Measurements from ENCODE around the gene ZNF366.

ZNF366 gene, protein sequence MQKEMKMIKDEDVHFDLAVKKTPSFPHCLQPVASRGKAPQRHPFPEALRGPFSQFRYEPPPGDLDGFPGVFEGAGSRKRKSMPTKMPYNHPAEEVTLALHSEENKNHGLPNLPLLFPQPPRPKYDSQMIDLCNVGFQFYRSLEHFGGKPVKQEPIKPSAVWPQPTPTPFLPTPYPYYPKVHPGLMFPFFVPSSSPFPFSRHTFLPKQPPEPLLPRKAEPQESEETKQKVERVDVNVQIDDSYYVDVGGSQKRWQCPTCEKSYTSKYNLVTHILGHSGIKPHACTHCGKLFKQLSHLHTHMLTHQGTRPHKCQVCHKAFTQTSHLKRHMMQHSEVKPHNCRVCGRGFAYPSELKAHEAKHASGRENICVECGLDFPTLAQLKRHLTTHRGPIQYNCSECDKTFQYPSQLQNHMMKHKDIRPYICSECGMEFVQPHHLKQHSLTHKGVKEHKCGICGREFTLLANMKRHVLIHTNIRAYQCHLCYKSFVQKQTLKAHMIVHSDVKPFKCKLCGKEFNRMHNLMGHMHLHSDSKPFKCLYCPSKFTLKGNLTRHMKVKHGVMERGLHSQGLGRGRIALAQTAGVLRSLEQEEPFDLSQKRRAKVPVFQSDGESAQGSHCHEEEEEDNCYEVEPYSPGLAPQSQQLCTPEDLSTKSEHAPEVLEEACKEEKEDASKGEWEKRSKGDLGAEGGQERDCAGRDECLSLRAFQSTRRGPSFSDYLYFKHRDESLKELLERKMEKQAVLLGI

GRCh38 chr5:72507231-72507906, at the start of gene ZNF366:
Gene ZNF366, minus strand, starts transcription at chr5:72507410. Its CDS starts 45,914 bp downstream, at chr5:72461496.
- peaks cover 4% of the 10 kb centered on the region for H3K4me1 ChIP-seq
- H3K27me3 ChIP-seq (ENCODE audit: control insufficient read depth, insufficient read depth, low read length) = no peaks in the 10 kb centered on the region
- H3K4me2 ChIP-seq (ENCODE audit: low read length) = peak within 1 kb of the TSS; percentile 20
- H3K9ac ChIP-seq = no peak within 1 kb of the TSS
- H3K79me2 ChIP-seq = no peaks in the 10 kb centered on the region
- no peaks in the 10 kb centered on the region for H3K9me3 ChIP-seq (ENCODE audit: control insufficient read depth, low read length)
- H2AFZ ChIP-seq = peak within 1 kb of the TSS; percentile 45
- no peaks in the 10 kb centered on the region for H3K36me3 ChIP-seq (ENCODE audit: control insufficient read depth, insufficient read depth, low read length)
- H3K4me3 ChIP-seq (ENCODE audit: low read depth, low read length) = peak within 1 kb of the TSS; percentile 23
- TF ChIP-seq CTCF (IDR thresholded peaks at IDR 0.05) = no peak
- H3K27ac ChIP-seq = no peak within 1 kb of the TSS

DNA sequence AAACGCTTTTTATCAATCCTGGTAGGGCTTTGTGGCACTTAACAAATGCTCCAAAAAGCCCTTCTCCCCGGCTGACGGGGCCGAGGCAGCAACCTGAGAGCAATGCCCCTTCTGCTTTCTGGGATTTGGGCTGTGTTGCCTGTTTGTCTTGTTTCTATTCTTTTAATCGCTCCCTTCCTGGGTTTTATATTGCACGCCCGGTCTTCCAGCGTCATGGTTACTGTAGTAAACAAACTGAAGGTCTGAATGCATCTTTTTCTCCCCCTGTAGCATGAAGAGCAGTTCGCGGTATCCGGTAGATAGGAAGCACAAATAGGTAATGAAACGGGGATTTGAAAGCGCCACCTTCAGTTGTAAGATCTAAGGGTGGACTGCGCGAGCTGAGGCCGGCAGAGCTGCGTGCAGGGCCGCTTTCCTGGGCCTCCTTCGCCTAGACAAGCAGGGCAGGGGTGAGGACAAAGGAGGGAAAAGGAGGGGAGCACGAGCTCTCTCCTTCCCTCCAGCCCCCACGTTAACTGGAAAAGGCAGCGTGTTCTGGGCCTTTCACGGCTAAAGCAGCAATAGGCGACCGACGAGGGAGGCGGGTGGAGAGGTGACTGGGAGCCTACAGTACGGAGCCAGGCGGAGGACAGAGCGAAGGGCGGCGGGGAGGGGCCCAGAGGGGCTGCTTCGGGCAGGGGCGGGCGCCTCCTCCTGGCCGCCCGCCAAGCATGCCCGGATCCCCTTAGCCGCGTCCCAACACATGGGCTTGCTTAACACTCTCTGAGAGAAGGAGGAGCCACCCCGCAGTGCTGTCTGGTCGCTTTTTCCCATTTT, 49.3 kb upstream of the ZNF366 start:
- no peaks in the 10 kb centered on the region for H3K36me3 ChIP-seq (ENCODE audit: control insufficient read depth, insufficient read depth, low read length)
- H2AFZ ChIP-seq = peak overlapping the region; percentile 99
- H3K4me2 ChIP-seq (ENCODE audit: low read length) = peak overlapping the region; percentile 75
- peak overlapping the region; percentile 88 for H3K27ac ChIP-seq
- H3K27me3 ChIP-seq (ENCODE audit: control insufficient read depth, insufficient read depth, low read length) = no peaks in the 10 kb centered on the region
- H3K9ac ChIP-seq = peak overlapping the region; percentile 42
- H3K4me1 ChIP-seq = peaks cover 14% of the 10 kb centered on the region
- no peaks in the 10 kb centered on the region for H3K9me3 ChIP-seq (ENCODE audit: control insufficient read depth, low read length)
- no peak for TF ChIP-seq CTCF (IDR thresholded peaks at IDR 0.05)
- peak overlapping the region; percentile 28 for H3K4me3 ChIP-seq (ENCODE audit: low read depth, low read length)
- H3K79me2 ChIP-seq = no peaks in the 10 kb centered on the region

- Histone ChIP-seq H3K9me3 (ENCODE audit: control insufficient read depth, low read length) (no peaks in the 10 kb centered on the region), H3K4me3 (ENCODE audit: low read depth, low read length) (peak overlapping the region; percentile 28), H3K27ac (peak overlapping the region; percentile 88), H3K4me1 (peaks cover 14% of the 10 kb centered on the region), H3K79me2 (no peaks in the 10 kb centered on the region), H3K9ac (no peak overlapping the region), H3K36me3 (ENCODE audit: control insufficient read depth, insufficient read depth, low read length) (no peaks in the 10 kb centered on the region), H2AFZ (peak overlapping the region; percentile 99), H3K27me3 (ENCODE audit: control insufficient read depth, insufficient read depth, low read length) (no peaks in the 10 kb centered on the region), H3K4me2 (ENCODE audit: low read length) (peak overlapping the region; percentile 75)
- no peak for TF ChIP-seq CTCF (IDR thresholded peaks at IDR 0.05)
Observed at GRCh38 chr5:72555871-72556270, 48.7 kb upstream of the ZNF366 start.

- Histone ChIP-seq H3K9ac (no peak overlapping the region), H3K4me1 (peaks cover 14% of the 10 kb centered on the region), H3K27ac (no peak overlapping the region), H2AFZ (no peak overlapping the region), H3K36me3 (ENCODE audit: control insufficient read depth, insufficient read depth, low read length) (no peaks in the 10 kb centered on the region), H3K9me3 (ENCODE audit: control insufficient read depth, low read length) (no peaks in the 10 kb centered on the region), H3K79me2 (no peaks in the 10 kb centered on the region), H3K4me2 (ENCODE audit: low read length) (no peak overlapping the region), H3K4me3 (ENCODE audit: low read depth, low read length) (no peak overlapping the region), H3K27me3 (ENCODE audit: control insufficient read depth, insufficient read depth, low read length) (no peaks in the 10 kb centered on the region)
- TF ChIP-seq CTCF (IDR thresholded peaks at IDR 0.05) = no peak
Observed at GRCh38 chr5:72554897-72555296, 47.7 kb upstream of the ZNF366 start.
